Stomach (tissue), 4 donors: ENCODE measurements around the gene IQSEC3.

ENCODE experiments used
- CTCF ChIP-seq, 7 experiments: fragments of 450-650 bp in 4 of 7; fragments of 200-600 bp in 3 of 7; sonication (generic) in 3 of 7; IDR thresholded peaks; one replicate each; pipeline ENCODE4 v1.5.1; 2016 to 2019; ENCODE audit warnings: antibody characterized with exemption in 7 of 7, control low read depth in 2 of 7, mild to moderate bottlenecking in 1 of 7
- EP300 ChIP-seq: sonication (generic); formaldehyde crosslinking; IDR thresholded peaks from one replicate; pipeline ENCODE4 v1.6.1; 2017; ENCODE audit warnings: antibody characterized with exemption
- POLR2A ChIP-seq, 4 donors: fragments of 450-650 bp; IDR thresholded peaks; one replicate each; pipeline ENCODE4 v1.6.1; 2016; ENCODE audit warnings: antibody characterized with exemption in 4 of 4, control low read depth in 2 of 4, mild to moderate bottlenecking in 1 of 4, moderate library complexity in 1 of 4
- POLR2AphosphoS5 ChIP-seq, 3 donors: sonication (generic); formaldehyde crosslinking; IDR thresholded peaks; one replicate each; pipeline ENCODE4 v1.6.1; 2016; ENCODE audit warnings: antibody characterized with exemption in 3 of 3

DNA sequence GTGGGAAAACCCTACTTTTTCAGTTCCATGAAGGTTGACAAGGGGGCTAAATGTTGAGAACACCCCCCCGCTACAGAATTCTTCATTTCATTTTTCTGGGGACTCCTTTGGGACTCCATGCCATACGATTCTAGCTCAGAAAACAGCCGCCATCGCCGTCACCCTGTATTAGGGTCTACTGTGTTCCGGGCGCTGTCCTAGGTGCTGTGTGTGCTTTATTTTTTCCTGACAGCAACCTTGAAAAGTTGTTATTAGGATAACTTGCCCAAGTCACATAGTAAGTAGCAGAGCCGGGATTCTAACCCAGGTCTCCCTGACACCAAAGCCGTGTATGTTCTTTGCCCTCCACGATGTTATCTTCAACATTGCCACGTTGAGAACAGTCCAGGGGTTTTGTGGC lies 55.1 kb downstream of the IQSEC3 start:
- TF ChIP-seq CTCF (IDR thresholded peaks at IDR 0.05): no peak
- no peak for TF ChIP-seq POLR2A (IDR thresholded peaks at IDR 0.05)
- TF ChIP-seq POLR2AphosphoS5 (IDR thresholded peaks at IDR 0.05): no peak
- no peak for TF ChIP-seq EP300
